Naive thymus-derived CD4-positive, alpha-beta T cell (primary cell): ENCODE results near the gene DPYSL4. TPM values are rescaled to one million over a fixed set of nuclear protein-coding genes. Genes with fewer than 3 reads are reported as not detected.

ENCODE experiments used
- ATAC-seq: fragments of 150-1000 bp; cut with Tn5 transposase; 2 replicates; pipeline ENCODE4 v1.10.0; 2021; ENCODE audit warnings: mild to moderate bottlenecking, moderate library complexity
- CTCF ChIA-PET: fragments of 350-600 bp; sonication (Branson Sonifier 250); formaldehyde crosslinking; loops from one replicate; lab custom pipeline; 2021; ENCODE audit warnings: antibody characterized with exemption; lab: Charles Lee
- POLR2A ChIA-PET: fragments of 350-600 bp; sonication (Branson Sonifier 250); formaldehyde crosslinking; loops from one replicate; lab custom pipeline; 2021; ENCODE audit warnings: antibody characterized with exemption, inconsistent platforms; lab: Charles Lee
- DNase-seq, 9 donors: peaks; one replicate each; pipeline versions ENCODE4 v3.0.0 to v3.0.0-alpha.2; 2020 to 2022; ENCODE audit warnings: mixed read lengths in 1 of 9
- H3K27ac ChIP-seq: one replicate; pipeline ENCODE4 v1.7.0; 2013; ENCODE audit warnings: mild to moderate bottlenecking, low read depth, low read length, moderate library complexity
- H3K27me3 ChIP-seq, 2 donors: one replicate each; pipeline ENCODE4 v1.7.0; 2013; ENCODE audit warnings: low read length in 2 of 2, mild to moderate bottlenecking in 2 of 2, moderate library complexity in 2 of 2; ENCODE audit not compliant: control insufficient read depth in 2 of 2, insufficient read depth in 2 of 2
- H3K36me3 ChIP-seq, 3 experiments: 1 replicate in 2 of 3; 2 replicates in 1 of 3; pipeline ENCODE4 v1.7.0; 2013; ENCODE audit warnings: low read length in 3 of 3, mild to moderate bottlenecking in 3 of 3, moderate library complexity in 1 of 3; ENCODE audit not compliant: insufficient read depth in 3 of 3, control insufficient read depth in 2 of 3
- H3K4me1 ChIP-seq, 2 donors: one replicate each; pipeline ENCODE4 v1.7.0; 2013; ENCODE audit warnings: low read length in 2 of 2, mild to moderate bottlenecking in 2 of 2, moderate library complexity in 1 of 2; ENCODE audit not compliant: control insufficient read depth in 2 of 2, insufficient read depth in 2 of 2
- H3K4me3 ChIP-seq: 2 replicates; pipeline ENCODE4 v1.7.0; 2013; ENCODE audit warnings: mild to moderate bottlenecking, low read length
- H3K9me3 ChIP-seq, 3 experiments: 1 replicate in 2 of 3; 2 replicates in 1 of 3; pipeline ENCODE4 v1.7.0; 2013; ENCODE audit warnings: low read length in 3 of 3; ENCODE audit not compliant: control insufficient read depth in 2 of 3
- H3K27ac Mint-ChIP-seq, 9 donors: one replicate each; pipeline ENCODE4 v1.8.0; 2020 to 2022; ENCODE audit warnings: mixed read lengths in 9 of 9, mild to moderate bottlenecking in 8 of 9, moderate library complexity in 5 of 9, inconsistent platforms in 2 of 9
- H3K27me3 Mint-ChIP-seq, 5 donors: one replicate each; pipeline ENCODE4 v1.8.0; 2021 to 2022; ENCODE audit warnings: mixed read lengths in 5 of 5, mild to moderate bottlenecking in 1 of 5
- H3K36me3 Mint-ChIP-seq, 5 donors: one replicate each; pipeline ENCODE4 v1.8.0; 2020 to 2022; ENCODE audit warnings: mixed read lengths in 5 of 5, mild to moderate bottlenecking in 3 of 5, inconsistent platforms in 1 of 5
- H3K4me1 Mint-ChIP-seq, 7 donors: one replicate each; pipeline ENCODE4 v1.8.0; 2020 to 2022; ENCODE audit warnings: mixed read lengths in 7 of 7, mild to moderate bottlenecking in 3 of 7, inconsistent platforms in 1 of 7
- H3K4me3 Mint-ChIP-seq, 10 donors: one replicate each; pipeline ENCODE4 v1.8.0; 2020 to 2022; ENCODE audit warnings: mild to moderate bottlenecking in 10 of 10, mixed read lengths in 10 of 10, moderate library complexity in 6 of 10, inconsistent platforms in 2 of 10
- H3K9me3 Mint-ChIP-seq, 11 donors: one replicate each; pipeline ENCODE4 v1.8.0; 2020 to 2022; ENCODE audit warnings: mixed read lengths in 11 of 11, mild to moderate bottlenecking in 4 of 11, inconsistent platforms in 1 of 11, moderate library complexity in 1 of 11
- intact Hi-C, 2 donors: fragments of 100-400 bp; cut with micrococcal nuclease; formaldehyde crosslinking; loops; one replicate each; pipeline ENCODE4 v1.15.1; 2023
- polyA plus RNA-seq, 2 donors: library from polyadenylated mRNA; unstranded; fragments of 300-500 nt; fragmentation: Illumina TruSeq; gene quantifications; one replicate each; pipeline ENCODE4 v1.2.3, GENCODE V29; 2021
- total RNA-seq, 6 experiments: library from RNA in 5 of 6; stranded (reverse) in 5 of 6; gene quantifications; 1 replicate in 5 of 6; 2 replicates in 1 of 6; pipeline ENCODE4 v1.2.3 and lab custom pipeline; 2021 to 2026

Gene DPYSL4
- total and polyA plus RNA-seq, 7 experiments from 2014 or later = 0.35 to 60.0 (median 9.4) TPM

GRCh38 chr10:132187430-132188138 lies 836 bp downstream of the DPYSL4 start:
- Histone ChIP-seq H3K27me3 (peaks cover 0 to 10% of the 10 kb centered on the region in 2 donors), H3K9me3 (no peaks in the 10 kb centered on the region), H3K27ac (no peak overlapping the region), H3K36me3 (peaks cover 0 to 5% (median 0%) of the 10 kb centered on the region in 3 experiments), H3K4me1 (peaks cover 0 to 7% of the 10 kb centered on the region in 2 donors), H3K4me3 (no peak overlapping the region)
- intact Hi-C loops = loop anchor here in 1 of 2 donors (10.0 kb wide), 1 partner anchor 347 kb away; the partner anchor contains the start of gene INPP5A
- no peak overlapping the region for H3K27ac Mint-ChIP-seq
- CTCF ChIA-PET = interaction anchor here (0.9 kb wide), 1 partner anchor 45 kb away, joined by 3 read pairs; no protein-coding TSS in a partner anchor
- ATAC-seq (no peak), DNase-seq (peak in 1 of 9 donors; percentile 35)
- peaks cover 3 to 28% (median 17%) of the 10 kb centered on the region in 7 donors for H3K4me1 Mint-ChIP-seq
- POLR2A ChIA-PET = no interaction called here
- peak overlapping the region in 7 of 10 donors; percentile 51 to 84 (median 58) for H3K4me3 Mint-ChIP-seq
- H3K9me3 Mint-ChIP-seq = peaks cover 0 to 2% (median 0%) of the 10 kb centered on the region in 11 donors
- peaks cover 0 to 15% (median 0%) of the 10 kb centered on the region in 5 donors for H3K36me3 Mint-ChIP-seq
- peaks cover 0 to 38% (median 31%) of the 10 kb centered on the region in 5 donors for H3K27me3 Mint-ChIP-seq

- Histone ChIP-seq H3K27ac (no peak overlapping the region), H3K4me1 (peaks cover 0 to 7% of the 10 kb centered on the region in 2 donors), H3K36me3 (peaks cover 0 to 7% (median 0%) of the 10 kb centered on the region in 3 experiments), H3K27me3 (peaks cover 0 to 10% of the 10 kb centered on the region in 2 donors), H3K4me3 (no peak overlapping the region), H3K9me3 (no peaks in the 10 kb centered on the region)
- Mint-ChIP-seq H3K27me3 (peaks cover 0 to 34% (median 31%) of the 10 kb centered on the region in 5 donors), H3K4me3 (peak overlapping the region; percentile 23 to 84 (median 57)), H3K27ac (no peak overlapping the region), H3K36me3 (peaks cover 0 to 18% (median 3%) of the 10 kb centered on the region in 5 donors), H3K9me3 (peaks cover 0 to 2% (median 0%) of the 10 kb centered on the region in 11 donors), H3K4me1 (peaks cover 3 to 28% (median 17%) of the 10 kb centered on the region in 7 donors)
- intact Hi-C loops = loop anchor here in 1 of 2 donors (10.0 kb wide), 1 partner anchor 346 kb away; the partner anchor contains the start of gene INPP5A
- DNase-seq = no peak
- ChIA-PET CTCF (no interaction called here), POLR2A (no interaction called here)
- no peak for ATAC-seq
These were observed 1.6 kb downstream of the DPYSL4 start for GRCh38 chr10:132188331-132188730.

- H3K9me3 Mint-ChIP-seq = peaks cover 0 to 2% (median 0%) of the 10 kb centered on the region in 11 donors
- no peaks in the 10 kb centered on the region for H3K9me3 ChIP-seq
- peaks cover 0 to 7% of the 10 kb centered on the region in 2 donors for H3K4me1 ChIP-seq
- ChIA-PET POLR2A (no interaction called here), CTCF (no interaction called here)
- intact Hi-C loops = loop anchor here in 1 of 2 donors (10.0 kb wide), 1 partner anchor 346 kb away; the partner anchor contains the start of gene INPP5A
- no peak overlapping the region for H3K27ac ChIP-seq
- H3K36me3 ChIP-seq = peaks cover 0 to 7% (median 0%) of the 10 kb centered on the region in 3 experiments
- H3K27ac Mint-ChIP-seq = peak overlapping the region in 1 of 9 donors; percentile 42
- peaks cover 0 to 10% of the 10 kb centered on the region in 2 donors for H3K27me3 ChIP-seq
- ATAC-seq = no peak
- no peak overlapping the region for H3K4me3 ChIP-seq
- H3K27me3 Mint-ChIP-seq = peaks cover 0 to 27% (median 27%) of the 10 kb centered on the region in 5 donors
- peaks cover 0 to 18% (median 3%) of the 10 kb centered on the region in 5 donors for H3K36me3 Mint-ChIP-seq
- H3K4me1 Mint-ChIP-seq = peaks cover 3 to 26% (median 17%) of the 10 kb centered on the region in 7 donors
- DNase-seq = no peak
- peak overlapping the region in 6 of 10 donors; percentile 23 to 84 (median 56) for H3K4me3 Mint-ChIP-seq
These were observed 2.3 kb downstream of the DPYSL4 start for GRCh38 chr10:132189016-132189415.

GRCh38 chr10:132189810-132190422 lies 3.2 kb downstream of the DPYSL4 start:
- Histone ChIP-seq H3K4me3 (no peak overlapping the region), H3K27ac (no peak overlapping the region), H3K27me3 (peaks cover 0 to 10% of the 10 kb centered on the region in 2 donors), H3K4me1 (peaks cover 0 to 6% of the 10 kb centered on the region in 2 donors), H3K9me3 (no peaks in the 10 kb centered on the region), H3K36me3 (peaks cover 0 to 7% (median 0%) of the 10 kb centered on the region in 3 experiments)
- ATAC-seq (no peak), DNase-seq (no peak)
- Mint-ChIP-seq H3K9me3 (peaks cover 0 to 2% (median 0%) of the 10 kb centered on the region in 11 donors), H3K4me1 (peaks cover 3 to 21% (median 14%) of the 10 kb centered on the region in 7 donors), H3K27ac (peak overlapping the region in 2 of 9 donors; percentile 29 to 38), H3K36me3 (peaks cover 0 to 18% (median 3%) of the 10 kb centered on the region in 5 donors), H3K4me3 (peak overlapping the region in 4 of 10 donors; percentile 12 to 84 (median 26)), H3K27me3 (peaks cover 0 to 22% (median 21%) of the 10 kb centered on the region in 5 donors)
- intact Hi-C loops = loop anchor here in 1 of 2 donors (10.0 kb wide), 1 partner anchor 345 kb away; the partner anchor contains the start of gene INPP5A
- CTCF ChIA-PET = no interaction called here
- POLR2A ChIA-PET = no interaction called here

DNA sequence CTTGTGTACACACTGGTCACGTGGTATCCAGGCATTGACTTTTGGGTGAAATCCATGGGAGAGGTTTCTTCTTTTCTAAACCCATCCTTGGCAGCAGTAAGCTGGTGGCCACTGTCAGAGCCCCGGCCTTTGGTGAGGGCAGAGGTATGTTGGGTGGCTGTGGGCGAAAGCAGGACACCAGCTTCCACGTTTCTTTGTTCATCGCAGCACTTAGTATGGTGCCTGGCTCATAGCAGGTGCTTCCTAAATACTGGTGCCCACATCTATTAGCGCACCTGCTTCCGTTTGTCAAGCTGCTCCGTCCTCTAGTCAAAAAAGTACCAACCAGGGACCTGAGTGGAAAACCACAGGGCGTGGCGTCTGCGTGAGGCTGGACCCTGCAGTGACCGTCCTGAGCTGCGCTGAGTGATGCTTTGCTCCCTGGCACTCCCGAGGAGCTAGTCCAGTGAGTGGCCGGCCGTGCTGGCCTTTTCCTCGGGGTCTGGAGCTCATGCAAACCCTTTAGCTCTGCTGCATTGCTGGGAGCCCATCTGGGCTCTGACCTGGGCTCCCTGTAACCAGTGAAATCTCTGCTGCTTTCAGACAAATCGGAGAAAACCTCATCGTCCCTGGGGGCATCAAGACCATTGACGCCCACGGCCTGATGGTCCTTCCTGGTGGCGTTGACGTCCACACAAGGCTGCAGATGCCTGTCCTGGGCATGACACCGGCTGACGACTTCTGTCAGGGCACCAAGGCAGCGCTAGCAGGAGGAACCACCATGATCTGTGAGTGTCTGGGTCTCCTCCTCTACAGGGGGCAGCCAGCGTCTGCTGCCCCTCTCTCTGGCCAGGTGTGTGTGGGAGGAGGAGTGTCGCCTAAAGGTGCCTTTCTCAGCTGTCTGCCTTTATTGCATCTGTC lies 5.6 kb downstream of the DPYSL4 start:
- H3K27me3 ChIP-seq = peaks cover 0 to 10% of the 10 kb centered on the region in 2 donors
- no peak overlapping the region for H3K27ac Mint-ChIP-seq
- CTCF ChIA-PET = no interaction called here

More for the DNA sequence above, 5.6 kb downstream of the DPYSL4 start:
- H3K4me1 Mint-ChIP-seq = peaks cover 3 to 17% (median 11%) of the 10 kb centered on the region in 7 donors
- H3K4me3 ChIP-seq = no peak overlapping the region
- intact Hi-C loops = no loop called here
- H3K27ac ChIP-seq = no peak overlapping the region
- peaks cover 0 to 2% (median 0%) of the 10 kb centered on the region in 11 donors for H3K9me3 Mint-ChIP-seq
- ATAC-seq (no peak), DNase-seq (no peak)
- no peaks in the 10 kb centered on the region for H3K9me3 ChIP-seq
- no peak overlapping the region for H3K4me3 Mint-ChIP-seq
- H3K36me3 Mint-ChIP-seq = peaks cover 0 to 18% (median 3%) of the 10 kb centered on the region in 5 donors
- H3K36me3 ChIP-seq = peaks cover 0 to 7% (median 0%) of the 10 kb centered on the region in 3 experiments
- no peaks in the 10 kb centered on the region for H3K4me1 ChIP-seq
- POLR2A ChIA-PET = no interaction called here
- H3K27me3 Mint-ChIP-seq = peaks cover 0 to 20% (median 18%) of the 10 kb centered on the region in 5 donors
